Vagina (tissue), 2 donors: ENCODE measurements around the gene PPP2R2B.

Experiments used
- POLR2A ChIP-seq, 2 donors: fragments of 450-650 bp; IDR thresholded peaks; one replicate each; pipeline ENCODE4 v1.6.1; 2017; ENCODE audit warnings: antibody characterized with exemption in 2 of 2, mild to moderate bottlenecking in 2 of 2, moderate library complexity in 2 of 2
- POLR2AphosphoS5 ChIP-seq, 2 donors: sonication (generic); formaldehyde crosslinking; IDR thresholded peaks; one replicate each; pipeline ENCODE4 v1.9.0; 2017; ENCODE audit warnings: antibody characterized with exemption in 2 of 2, mild to moderate bottlenecking in 2 of 2, low read depth in 1 of 2; ENCODE audit not compliant: insufficient read depth in 1 of 2
- TF ChIP-seq, protein P1 (sequence below), 3 experiments: fragments of 450-650 bp in 2 of 3; fragments of 200-600 bp in 1 of 3; sonication (generic) in 1 of 3; IDR thresholded peaks; one replicate each; pipeline ENCODE4 v1.5.1; 2017 to 2019; ENCODE audit warnings: antibody characterized with exemption in 3 of 3, mild to moderate bottlenecking in 2 of 3, moderate library complexity in 2 of 3

- TF ChIP-seq, protein P1, sequence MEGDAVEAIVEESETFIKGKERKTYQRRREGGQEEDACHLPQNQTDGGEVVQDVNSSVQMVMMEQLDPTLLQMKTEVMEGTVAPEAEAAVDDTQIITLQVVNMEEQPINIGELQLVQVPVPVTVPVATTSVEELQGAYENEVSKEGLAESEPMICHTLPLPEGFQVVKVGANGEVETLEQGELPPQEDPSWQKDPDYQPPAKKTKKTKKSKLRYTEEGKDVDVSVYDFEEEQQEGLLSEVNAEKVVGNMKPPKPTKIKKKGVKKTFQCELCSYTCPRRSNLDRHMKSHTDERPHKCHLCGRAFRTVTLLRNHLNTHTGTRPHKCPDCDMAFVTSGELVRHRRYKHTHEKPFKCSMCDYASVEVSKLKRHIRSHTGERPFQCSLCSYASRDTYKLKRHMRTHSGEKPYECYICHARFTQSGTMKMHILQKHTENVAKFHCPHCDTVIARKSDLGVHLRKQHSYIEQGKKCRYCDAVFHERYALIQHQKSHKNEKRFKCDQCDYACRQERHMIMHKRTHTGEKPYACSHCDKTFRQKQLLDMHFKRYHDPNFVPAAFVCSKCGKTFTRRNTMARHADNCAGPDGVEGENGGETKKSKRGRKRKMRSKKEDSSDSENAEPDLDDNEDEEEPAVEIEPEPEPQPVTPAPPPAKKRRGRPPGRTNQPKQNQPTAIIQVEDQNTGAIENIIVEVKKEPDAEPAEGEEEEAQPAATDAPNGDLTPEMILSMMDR (IDR thresholded peaks at IDR 0.05), result no peak
- no peak for TF ChIP-seq POLR2AphosphoS5 (IDR thresholded peaks at IDR 0.05; ENCODE audit: insufficient read depth in 1 of 2, low read depth in 1 of 2)
- TF ChIP-seq POLR2A (IDR thresholded peaks at IDR 0.05), result no peak
Observed at GRCh38 chr5:146645342-146645741, 233.2 kb downstream of the PPP2R2B start.
